Fibroblast of lung (primary cell): ENCODE measurements around the gene KLHL33.

Source experiments
- EZH2 ChIP-seq: IDR thresholded peaks from 2 replicates; pipeline ENCODE4 v1.5.1; 2012; ENCODE audit warnings: low read length, control low read depth, mild to moderate bottlenecking; ENCODE audit errors: missing control alignments
- TF ChIP-seq, protein P1 (sequence below), 2 donors: IDR thresholded peaks in 1 of 2; conservative IDR thresholded peaks in 1 of 2; 1 replicate in 1 of 2; 2 replicates in 1 of 2; pipeline ENCODE4 v1.5.1; 2011 to 2012; ENCODE audit warnings: low read length in 2 of 2, control low read depth in 1 of 2, inconsistent platforms in 1 of 2, low read depth in 1 of 2, mild to moderate bottlenecking in 1 of 2

DNA sequence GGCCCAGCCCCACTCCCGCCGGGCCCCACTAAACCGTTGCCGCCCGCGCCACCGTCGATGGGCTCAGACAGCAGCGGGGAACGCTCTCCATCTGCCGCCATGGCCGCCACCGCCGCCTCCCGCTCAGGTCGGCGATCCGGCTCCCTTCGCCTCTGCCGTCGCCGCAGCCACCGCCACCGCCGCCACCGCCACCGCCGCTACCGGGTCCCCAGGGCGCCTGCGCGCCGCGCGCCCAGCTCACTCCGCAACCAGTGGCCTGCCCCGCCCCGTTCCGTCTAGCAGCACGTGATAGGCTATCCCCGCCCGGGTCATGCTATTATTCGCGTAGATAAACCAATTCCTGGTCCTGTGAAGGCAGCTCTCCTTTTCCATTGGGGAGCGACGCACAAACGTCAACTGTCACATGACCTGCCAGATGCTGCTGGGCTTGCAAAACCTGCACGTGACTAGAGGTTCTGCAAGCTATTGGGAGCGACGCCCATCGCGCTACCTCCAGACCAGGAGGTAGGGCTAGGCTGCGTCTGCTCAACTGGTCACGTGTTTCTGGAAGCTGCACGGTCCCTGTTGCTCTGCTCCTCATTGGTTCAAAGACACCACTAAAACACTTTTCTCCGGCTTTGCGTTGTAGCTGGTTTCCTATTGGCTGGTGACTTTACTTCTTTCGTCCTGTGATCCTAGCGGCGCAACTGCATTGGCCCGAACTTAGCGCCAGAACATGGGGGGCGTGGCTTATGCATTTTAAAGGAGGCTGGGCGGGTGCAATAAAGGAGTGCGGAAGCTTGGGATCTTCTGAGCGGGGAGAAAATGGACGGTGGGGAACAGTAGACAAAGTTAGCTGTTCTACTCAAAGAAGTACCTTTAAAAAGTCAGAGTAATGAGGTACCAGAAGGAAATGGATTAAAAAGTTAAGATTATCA, 25.5 kb upstream of the KLHL33 start, which contains the start of gene PIP4P1:
- TF ChIP-seq, protein P1, sequence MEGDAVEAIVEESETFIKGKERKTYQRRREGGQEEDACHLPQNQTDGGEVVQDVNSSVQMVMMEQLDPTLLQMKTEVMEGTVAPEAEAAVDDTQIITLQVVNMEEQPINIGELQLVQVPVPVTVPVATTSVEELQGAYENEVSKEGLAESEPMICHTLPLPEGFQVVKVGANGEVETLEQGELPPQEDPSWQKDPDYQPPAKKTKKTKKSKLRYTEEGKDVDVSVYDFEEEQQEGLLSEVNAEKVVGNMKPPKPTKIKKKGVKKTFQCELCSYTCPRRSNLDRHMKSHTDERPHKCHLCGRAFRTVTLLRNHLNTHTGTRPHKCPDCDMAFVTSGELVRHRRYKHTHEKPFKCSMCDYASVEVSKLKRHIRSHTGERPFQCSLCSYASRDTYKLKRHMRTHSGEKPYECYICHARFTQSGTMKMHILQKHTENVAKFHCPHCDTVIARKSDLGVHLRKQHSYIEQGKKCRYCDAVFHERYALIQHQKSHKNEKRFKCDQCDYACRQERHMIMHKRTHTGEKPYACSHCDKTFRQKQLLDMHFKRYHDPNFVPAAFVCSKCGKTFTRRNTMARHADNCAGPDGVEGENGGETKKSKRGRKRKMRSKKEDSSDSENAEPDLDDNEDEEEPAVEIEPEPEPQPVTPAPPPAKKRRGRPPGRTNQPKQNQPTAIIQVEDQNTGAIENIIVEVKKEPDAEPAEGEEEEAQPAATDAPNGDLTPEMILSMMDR (conservative IDR thresholded peaks at IDR 0.05 in 1 of 2, IDR thresholded peaks at IDR 0.05 in 1 of 2; ENCODE audit: low read depth in 1 of 2, low read length in 2 of 2): no peak
- TF ChIP-seq EZH2: no peak
